ENCODE measurements around the gene PRPH2. TPM values are rescaled to one million over a fixed set of nuclear protein-coding genes. Genes with fewer than 3 reads are reported as not detected.
"Not testable (repeated sequence)": the region's sequence is repeated elsewhere in the genome, so short reads cannot be mapped to it uniquely, and the experiment has no call there.

PRPH2 gene
- total RNA-seq, 1 experiment from 2014 or later, result 1.0 TPM

DNA sequence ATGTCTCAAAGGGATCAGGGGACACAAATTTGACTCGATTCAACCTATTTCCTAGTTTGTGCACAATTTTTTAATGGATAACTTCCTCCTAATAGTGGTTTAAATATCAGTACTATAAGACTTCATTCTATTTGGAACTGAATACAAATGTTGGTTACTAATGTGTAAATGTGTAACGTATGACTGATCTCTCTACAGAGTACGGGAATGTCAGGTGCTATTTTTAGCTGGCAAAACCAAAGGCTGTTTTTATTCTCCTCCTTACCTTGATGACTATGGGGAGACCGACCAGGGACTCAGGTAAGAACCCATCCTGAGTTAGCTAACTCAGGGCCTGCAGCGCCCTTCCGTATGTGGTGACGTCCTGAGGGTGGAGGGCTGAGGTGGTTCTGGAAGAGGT, 33.0 kb downstream of the PRPH2 start (continued):
- TF ChIP-seq, protein P1, sequence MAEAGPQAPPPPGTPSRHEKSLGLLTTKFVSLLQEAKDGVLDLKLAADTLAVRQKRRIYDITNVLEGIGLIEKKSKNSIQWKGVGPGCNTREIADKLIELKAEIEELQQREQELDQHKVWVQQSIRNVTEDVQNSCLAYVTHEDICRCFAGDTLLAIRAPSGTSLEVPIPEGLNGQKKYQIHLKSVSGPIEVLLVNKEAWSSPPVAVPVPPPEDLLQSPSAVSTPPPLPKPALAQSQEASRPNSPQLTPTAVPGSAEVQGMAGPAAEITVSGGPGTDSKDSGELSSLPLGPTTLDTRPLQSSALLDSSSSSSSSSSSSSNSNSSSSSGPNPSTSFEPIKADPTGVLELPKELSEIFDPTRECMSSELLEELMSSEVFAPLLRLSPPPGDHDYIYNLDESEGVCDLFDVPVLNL (CRISPR knock-in tag; IDR thresholded peaks at IDR 0.05; ENCODE audit: borderline replicate concordance, low read depth), result no peak
- no peak for TF ChIP-seq NFATC4 (CRISPR knock-in tag; IDR thresholded peaks at IDR 0.05)

DNA sequence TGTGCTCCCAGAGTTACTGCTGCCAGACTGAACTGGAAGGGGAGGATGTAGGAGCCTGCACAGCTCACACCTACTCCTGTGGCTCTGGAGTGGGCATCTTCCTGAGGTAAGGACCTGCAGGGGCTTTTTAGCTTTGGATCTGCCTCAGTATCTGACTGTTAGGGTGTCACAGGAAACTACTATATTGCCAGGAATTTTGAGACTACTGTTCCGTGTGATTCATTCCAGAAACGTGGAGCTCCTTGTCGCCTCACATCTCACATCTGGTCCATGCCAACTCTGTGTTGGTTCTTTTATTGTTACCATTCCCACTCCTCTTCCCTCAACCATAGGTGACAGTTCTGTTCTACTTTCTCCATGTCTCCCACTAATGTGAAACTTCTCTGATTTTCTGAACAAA, 34.1 kb downstream of the PRPH2 start:
- ChIA-PET POLR2A (no interaction called here), CTCF (no interaction called here)
- H3K36me3 Mint-ChIP-seq, result peaks cover 77% of the 10 kb centered on the region

GRCh38 chr6:42679358-42679757, 43.0 kb downstream of the PRPH2 start:
- no peak for TF ChIP-seq ZMAT4 (CRISPR knock-in tag; IDR thresholded peaks at IDR 0.05)
- no peak for TF ChIP-seq ZNF671 (CRISPR knock-in tag; IDR thresholded peaks at IDR 0.05)
- ChIA-PET POLR2A (no interaction called here), CTCF (no interaction called here)
- H3K36me3 Mint-ChIP-seq, result peaks cover 68% of the 10 kb centered on the region
- no peak overlapping the region for H3K4me3 Mint-ChIP-seq
- no peak overlapping the region for H3K27ac Mint-ChIP-seq
- H3K4me1 Mint-ChIP-seq, result no peaks in the 10 kb centered on the region
- no peaks in the 10 kb centered on the region for H3K27me3 Mint-ChIP-seq (ENCODE audit: low read depth)
- ATAC-seq, result no peak
- DNase-seq (ENCODE audit: low spot score), result no peak
- no peaks in the 10 kb centered on the region for H3K9me3 Mint-ChIP-seq

More for the DNA sequence above, 34.1 kb downstream of the PRPH2 start:
- no peak for TF ChIP-seq ZNF396 (CRISPR knock-in tag; IDR thresholded peaks at IDR 0.05; ENCODE audit: borderline replicate concordance)
- peaks cover 7% of the 10 kb centered on the region for H3K9me3 Mint-ChIP-seq
- H3K4me3 Mint-ChIP-seq, result no peak overlapping the region
- H3K4me1 Mint-ChIP-seq, result no peaks in the 10 kb centered on the region
- DNase-seq (ENCODE audit: low spot score) (no peak), ATAC-seq (no peak)
- H3K27ac Mint-ChIP-seq, result no peak overlapping the region
- H3K27me3 Mint-ChIP-seq (ENCODE audit: low read depth), result no peaks in the 10 kb centered on the region; the same call in 1 of the 2 replicates

DNA sequence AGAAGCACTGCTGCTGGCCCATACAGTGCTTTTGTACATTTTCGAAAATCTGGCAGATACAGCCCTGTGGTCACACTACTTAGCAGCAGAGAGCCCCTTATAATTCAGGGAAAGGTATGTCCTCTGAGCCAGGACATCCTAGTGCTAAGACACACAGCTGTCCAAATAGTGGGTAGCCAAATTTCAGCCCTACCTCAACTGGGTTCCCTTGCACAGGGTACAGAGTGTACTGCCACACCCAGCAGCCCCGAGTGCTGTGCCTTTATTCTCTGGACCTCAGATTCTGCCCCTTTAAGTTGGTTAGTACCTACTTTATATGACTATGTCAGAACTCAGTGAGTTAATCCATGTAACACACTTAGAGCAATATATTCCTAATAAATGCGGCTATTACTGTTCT, 47.6 kb downstream of the PRPH2 start:
- H3K9me3 Mint-ChIP-seq, result no peaks in the 10 kb centered on the region
- TF ChIP-seq STAT6 (CRISPR knock-in tag; conservative IDR thresholded peaks at IDR 0.05; ENCODE audit: low read depth) (no peak), ZNF219 (CRISPR knock-in tag; IDR thresholded peaks at IDR 0.05; ENCODE audit: borderline replicate concordance) (no peak), TEAD4 (CRISPR knock-in tag; IDR thresholded peaks at IDR 0.05) (no peak), NR2C2 (CRISPR knock-in tag; IDR thresholded peaks at IDR 0.05) (no peak)
- no peaks in the 10 kb centered on the region for H3K4me1 Mint-ChIP-seq
- ChIA-PET CTCF (interaction anchor here (1.0 to 1.2 kb wide), 2 partner anchors 13 to 24 kb away, joined by 3 to 4 read pairs; no protein-coding TSS in a partner anchor), POLR2A (interaction anchor here (0.6 to 0.7 kb wide), 2 partner anchors 23 to 34 kb away, joined by 3 read pairs; no protein-coding TSS in a partner anchor)
- DNase-seq (ENCODE audit: low spot score), result no peak
- H3K27me3 Mint-ChIP-seq (ENCODE audit: low read depth), result no peaks in the 10 kb centered on the region
- peaks cover 63% of the 10 kb centered on the region for H3K36me3 Mint-ChIP-seq
- ATAC-seq, result no peak
- H3K4me3 Mint-ChIP-seq, result no peak overlapping the region
- H3K27ac Mint-ChIP-seq, result no peak overlapping the region

- CTCF ChIA-PET, result interaction anchor here (1.2 kb wide), 1 partner anchor 25 kb away, joined by 3 read pairs; no protein-coding TSS in a partner anchor
- ATAC-seq, result not testable (repeated sequence)
Measured at GRCh38 chr6:42674368-42674767, 48.0 kb downstream of the PRPH2 start.

GRCh38 chr6:42664718-42665117, 57.7 kb downstream of the PRPH2 start:
- ChIA-PET POLR2A (no interaction called here), CTCF (interaction anchor here (1.9 kb wide), 1 partner anchor 62 kb away, joined by 8 read pairs; no protein-coding TSS in a partner anchor)
- Mint-ChIP-seq H3K9me3 (no peaks in the 10 kb centered on the region), H3K4me3 (no peak overlapping the region), H3K27ac (no peak overlapping the region), H3K27me3 (ENCODE audit: low read depth) (no peaks in the 10 kb centered on the region), H3K4me1 (no peaks in the 10 kb centered on the region), H3K36me3 (peaks cover 34% of the 10 kb centered on the region)
- no peak for ATAC-seq
- TF ChIP-seq IRF1 (CRISPR knock-in tag; IDR thresholded peaks at IDR 0.05) (no peak), OVOL2 (CRISPR knock-in tag; IDR thresholded peaks at IDR 0.05; ENCODE audit: borderline replicate concordance) (no peak), STAT6 (CRISPR knock-in tag; conservative IDR thresholded peaks at IDR 0.05; ENCODE audit: low read depth) (no peak), FOXJ3 (CRISPR knock-in tag; IDR thresholded peaks at IDR 0.05; ENCODE audit: borderline replicate concordance) (no peak)
- no peak for DNase-seq (ENCODE audit: low spot score)

More at GRCh38 chr6:42674368-42674767, 48.0 kb downstream of the PRPH2 start:
- H3K9me3 Mint-ChIP-seq; DNase-seq (ENCODE audit: low spot score); H3K4me3 Mint-ChIP-seq; H3K27me3 Mint-ChIP-seq (ENCODE audit: low read depth); H3K27ac Mint-ChIP-seq; H3K4me1 Mint-ChIP-seq: not testable (repeated sequence)
- POLR2A ChIA-PET, result interaction anchor here (0.7 kb wide), 1 partner anchor 34 kb away, joined by 3 read pairs; no protein-coding TSS in a partner anchor
- H3K36me3 Mint-ChIP-seq, result peaks cover 63% of the 10 kb centered on the region
